Skin epidermis (tissue), 12 donors: ENCODE measurements around the gene LTO1.
"Not testable (repeated sequence)": the region's sequence is repeated elsewhere in the genome, so short reads cannot be mapped to it uniquely, and the experiment has no call there.

Source experiments
- H3K27ac ChIP-seq, 21 experiments: fragments of 200-600 bp; sonication (generic) in 11 of 21; one replicate each; pipeline ENCODE4 v1.5.0; 2020; ENCODE audit warnings: mild to moderate bottlenecking in 3 of 21, inconsistent platforms in 2 of 21, moderate library complexity in 2 of 21
- H3K4me3 ChIP-seq, 7 experiments: fragments of 200-600 bp; sonication (generic) in 2 of 7; one replicate each; pipeline ENCODE4 v1.5.0; 2020; ENCODE audit warnings: inconsistent platforms in 2 of 7, mild to moderate bottlenecking in 2 of 7, moderate library complexity in 1 of 7

LTO1 gene

DNA sequence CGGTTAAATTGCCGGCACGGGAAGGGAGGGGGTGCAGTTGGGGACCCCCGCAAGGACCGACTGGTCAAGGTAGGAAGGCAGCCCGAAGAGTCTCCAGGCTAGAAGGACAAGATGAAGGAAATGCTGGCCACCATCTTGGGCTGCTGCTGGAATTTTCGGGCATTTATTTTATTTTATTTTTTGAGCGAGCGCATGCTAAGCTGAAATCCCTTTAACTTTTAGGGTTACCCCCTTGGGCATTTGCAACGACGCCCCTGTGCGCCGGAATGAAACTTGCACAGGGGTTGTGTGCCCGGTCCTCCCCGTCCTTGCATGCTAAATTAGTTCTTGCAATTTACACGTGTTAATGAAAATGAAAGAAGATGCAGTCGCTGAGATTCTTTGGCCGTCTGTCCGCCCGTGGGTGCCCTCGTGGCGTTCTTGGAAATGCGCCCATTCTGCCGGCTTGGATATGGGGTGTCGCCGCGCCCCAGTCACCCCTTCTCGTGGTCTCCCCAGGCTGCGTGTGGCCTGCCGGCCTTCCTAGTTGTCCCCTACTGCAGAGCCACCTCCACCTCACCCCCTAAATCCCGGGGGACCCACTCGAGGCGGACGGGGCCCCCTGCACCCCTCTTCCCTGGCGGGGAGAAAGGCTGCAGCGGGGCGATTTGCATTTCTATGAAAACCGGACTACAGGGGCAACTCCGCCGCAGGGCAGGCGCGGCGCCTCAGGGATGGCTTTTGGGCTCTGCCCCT is 34.7 kb downstream of the LTO1 start:
- peak overlapping the region; percentile 60 to 86 (median 75) for H3K4me3 ChIP-seq
- peak overlapping the region in 20 of 21 experiments; percentile 52 to 93 (median 89) for H3K27ac ChIP-seq

DNA sequence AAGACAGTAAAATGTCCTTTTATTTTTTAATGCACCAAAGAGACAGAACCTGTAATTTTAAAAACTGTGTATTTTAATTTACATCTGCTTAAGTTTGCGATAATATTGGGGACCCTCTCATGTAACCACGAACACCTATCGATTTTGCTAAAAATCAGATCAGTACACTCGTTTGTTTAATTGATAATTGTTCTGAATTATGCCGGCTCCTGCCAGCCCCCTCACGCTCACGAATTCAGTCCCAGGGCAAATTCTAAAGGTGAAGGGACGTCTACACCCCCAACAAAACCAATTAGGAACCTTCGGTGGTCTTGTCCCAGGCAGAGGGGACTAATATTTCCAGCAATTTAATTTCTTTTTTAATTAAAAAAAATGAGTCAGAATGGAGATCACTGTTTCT is 35.3 kb downstream of the LTO1 start:
- Histone ChIP-seq H3K27ac (peak overlapping the region in 14 of 21 experiments; percentile 28 to 93 (median 91)), H3K4me3 (peak overlapping the region; percentile 60 to 86 (median 75))

DNA sequence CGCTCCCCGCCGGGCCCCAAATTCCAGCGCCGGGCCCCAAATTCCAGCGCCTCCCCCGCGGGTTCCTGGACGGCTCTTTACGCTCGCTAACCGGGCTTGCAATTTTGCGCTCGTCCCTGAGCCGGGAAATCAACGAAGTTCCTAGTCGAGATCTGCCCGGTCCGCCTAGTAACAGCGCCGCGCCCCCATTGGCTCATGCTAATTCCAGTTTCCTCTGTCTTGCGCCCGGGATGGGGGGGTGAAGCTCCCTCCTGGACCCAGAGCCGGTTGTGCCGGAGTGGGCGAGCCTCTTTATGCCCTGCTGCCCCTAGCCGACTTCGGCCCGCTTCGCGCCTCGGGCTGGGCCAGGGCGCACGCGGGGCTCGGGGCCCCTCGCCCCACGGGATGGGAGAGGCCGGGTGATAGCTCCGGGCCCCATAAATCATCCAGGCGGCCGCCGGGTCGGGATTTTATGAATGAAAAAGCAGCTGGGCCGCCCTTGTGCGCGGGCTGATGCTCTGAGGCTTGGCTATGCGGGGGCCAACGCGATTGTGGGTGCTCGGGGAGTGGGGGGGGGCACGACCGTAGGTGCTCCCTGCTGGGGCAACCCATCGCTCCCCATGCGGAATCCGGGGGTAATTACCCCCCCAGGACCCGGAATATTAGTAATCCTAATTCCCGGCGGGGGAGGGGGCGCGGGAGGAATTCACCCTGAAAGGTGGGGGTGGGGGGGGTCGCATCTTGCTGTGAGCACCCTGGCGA is 36.0 kb downstream of the LTO1 start:
- Histone ChIP-seq H3K27ac (peak overlapping the region; percentile 32 to 93 (median 78)), H3K4me3 (peak overlapping the region; percentile 40 to 84 (median 68))

DNA sequence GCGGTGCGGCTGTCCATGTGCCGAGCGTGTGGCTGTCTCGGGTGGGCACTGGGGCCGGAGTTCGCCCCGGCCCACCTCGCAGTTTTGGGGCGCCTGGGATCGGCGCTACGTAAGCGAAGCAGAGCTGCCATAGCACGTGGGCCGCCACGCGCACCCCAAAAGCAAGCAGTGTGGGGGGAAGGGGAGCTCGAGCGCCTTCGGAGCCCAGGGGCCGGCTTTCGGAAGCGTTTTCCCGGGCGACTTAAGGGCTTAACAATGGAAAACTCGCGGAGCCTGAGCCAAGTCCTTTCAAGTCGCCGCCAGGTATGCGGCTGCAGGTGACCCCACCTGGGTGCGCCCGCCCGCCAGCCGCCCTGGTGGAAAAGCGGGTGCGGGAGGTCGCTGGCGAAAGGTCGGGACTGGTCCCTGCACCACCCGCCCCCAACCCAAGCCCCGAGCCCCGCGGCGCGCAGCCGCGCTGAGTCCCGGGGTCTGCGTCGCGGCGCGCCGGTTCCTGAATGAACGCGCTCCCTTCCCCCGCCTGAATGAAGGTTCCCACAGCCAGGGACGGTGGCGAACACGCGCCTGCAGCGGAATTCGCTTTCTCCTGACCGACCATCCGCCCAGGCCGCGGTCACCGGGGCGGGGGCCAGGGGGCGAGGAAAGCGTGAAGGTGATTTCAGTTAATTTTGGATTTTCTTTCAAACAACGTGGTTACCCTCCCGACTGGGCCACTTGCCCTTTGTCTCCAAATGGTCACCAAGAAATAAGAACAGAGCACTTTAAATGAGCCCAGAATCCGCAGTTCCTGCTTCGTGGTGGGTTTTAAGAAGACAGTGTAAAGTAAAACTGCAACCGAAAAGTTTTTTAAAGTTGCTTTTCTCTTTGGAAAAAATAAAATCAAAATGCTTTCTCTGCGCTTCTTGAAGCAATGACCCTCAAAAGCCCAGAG is 36.9 kb downstream of the LTO1 start:
- H3K4me3 ChIP-seq, result peak overlapping the region; percentile 40 to 84 (median 68)
- H3K27ac ChIP-seq, result peak overlapping the region in 20 of 21 experiments; percentile 43 to 93 (median 78)

DNA sequence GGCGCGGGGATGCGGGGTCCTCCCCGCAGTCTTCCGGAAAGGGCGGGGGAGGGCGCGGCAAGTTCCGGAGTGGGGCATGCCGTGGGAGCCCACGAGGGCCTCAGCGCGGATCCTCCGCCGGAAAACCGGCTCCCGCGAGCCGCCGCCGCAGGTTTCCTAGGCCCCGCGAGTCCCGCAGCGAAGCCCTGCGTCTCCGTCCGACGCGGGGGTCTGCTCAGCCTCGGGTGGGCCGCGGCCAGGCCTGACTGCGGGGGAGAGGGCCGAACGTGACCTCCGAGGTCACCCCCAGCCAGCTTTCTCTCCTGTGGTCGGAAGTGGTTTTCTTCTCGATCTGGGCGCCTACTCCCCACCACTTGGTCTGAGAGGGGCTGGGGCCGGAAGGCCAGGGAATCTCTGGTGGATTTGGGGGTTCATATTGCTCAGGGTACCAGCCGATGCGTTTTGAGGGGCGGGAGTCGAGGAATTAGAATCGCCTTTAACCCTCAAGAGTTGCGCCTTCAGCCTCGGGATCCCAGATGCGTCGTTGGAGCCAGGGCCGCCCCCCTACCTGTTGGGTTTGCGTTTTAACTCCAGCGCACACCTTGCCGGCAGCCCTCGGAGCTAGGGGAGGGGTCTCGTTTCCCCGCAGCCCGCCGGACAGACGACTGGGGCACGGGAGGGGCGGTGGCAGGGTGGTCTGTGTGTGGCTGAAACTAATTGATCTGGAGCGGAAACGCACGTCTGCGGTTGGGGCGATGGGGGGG is 37.8 kb downstream of the LTO1 start:
- Histone ChIP-seq H3K27ac (peak overlapping the region in 18 of 21 experiments; percentile 43 to 93 (median 78)), H3K4me3 (peak overlapping the region in 6 of 7 experiments; percentile 40 to 84 (median 64))

DNA sequence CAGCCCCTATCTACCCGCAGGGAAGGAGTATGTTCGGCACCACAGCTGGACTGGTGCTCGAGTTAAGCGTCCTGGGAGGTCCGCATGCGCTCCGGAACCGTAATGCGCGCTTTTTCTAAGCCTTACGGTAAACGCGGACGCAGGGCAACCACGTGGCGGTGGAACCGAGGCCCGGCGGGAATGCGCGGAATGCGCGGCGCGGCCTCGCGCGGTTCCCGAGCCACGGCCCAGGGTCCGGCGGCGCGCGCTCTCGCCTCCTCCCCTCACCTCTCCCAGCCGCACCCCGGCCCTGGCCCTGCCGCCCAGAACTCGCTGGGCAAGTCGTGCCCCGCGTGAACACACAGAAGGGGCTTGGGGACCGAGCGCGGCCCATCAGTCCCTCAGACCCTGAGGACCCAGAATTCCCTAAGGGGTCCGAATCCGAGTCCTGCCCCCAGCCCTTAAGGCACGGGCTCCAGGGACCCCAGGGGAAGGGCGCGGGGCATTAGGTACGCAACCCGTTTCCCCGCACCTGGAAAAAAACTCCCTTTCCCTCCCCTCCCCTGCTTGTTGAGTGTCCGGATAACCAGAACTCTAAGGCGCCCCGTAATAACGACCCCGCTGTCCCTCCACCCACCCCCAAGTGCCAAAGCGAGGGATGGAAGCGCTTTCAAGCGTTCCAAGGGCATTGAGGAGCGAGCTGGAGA is 38.5 kb downstream of the LTO1 start:
- peak overlapping the region; percentile 12 to 78 (median 41) for H3K4me3 ChIP-seq
- peak overlapping the region in 14 of 21 experiments; percentile 31 to 93 (median 76) for H3K27ac ChIP-seq

DNA sequence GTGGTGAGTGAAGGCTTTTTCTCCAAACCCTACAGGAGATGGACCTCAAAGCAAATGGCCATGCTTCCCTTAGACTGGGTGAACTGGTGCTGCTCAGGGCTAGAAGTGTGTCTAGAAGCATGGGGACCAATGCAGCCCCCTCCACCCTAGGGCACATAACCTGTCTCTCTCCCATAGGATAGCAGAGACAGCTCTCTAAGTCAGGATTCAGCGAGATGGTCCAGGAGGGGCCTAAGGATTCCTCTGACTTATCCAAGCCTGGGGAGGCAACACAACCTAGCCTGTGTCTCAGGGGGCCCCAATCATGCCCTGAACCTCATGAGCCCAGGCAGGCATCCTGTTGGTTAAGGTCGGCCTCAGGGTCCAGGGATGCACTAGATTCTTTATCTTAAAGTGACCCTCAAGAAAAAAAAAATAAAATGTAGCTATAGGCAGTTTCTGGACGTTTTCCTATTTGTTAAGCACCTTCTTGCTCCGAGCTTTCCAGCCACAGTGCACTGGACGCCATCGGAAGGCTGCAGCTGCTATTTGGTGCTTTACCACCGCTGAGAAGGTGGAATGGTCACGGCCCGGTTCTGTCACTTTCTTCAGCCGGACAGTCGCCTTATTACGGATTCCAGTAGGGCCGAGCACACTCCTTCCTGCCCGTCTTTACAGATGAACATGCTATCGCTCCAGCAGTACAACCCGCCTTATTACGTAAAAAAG is 39.2 kb downstream of the LTO1 start:
- Histone ChIP-seq H3K27ac (peak overlapping the region in 2 of 21 experiments; percentile 75 to 93), H3K4me3 (peak overlapping the region in 3 of 7 experiments; percentile 40 to 78 (median 68))

DNA sequence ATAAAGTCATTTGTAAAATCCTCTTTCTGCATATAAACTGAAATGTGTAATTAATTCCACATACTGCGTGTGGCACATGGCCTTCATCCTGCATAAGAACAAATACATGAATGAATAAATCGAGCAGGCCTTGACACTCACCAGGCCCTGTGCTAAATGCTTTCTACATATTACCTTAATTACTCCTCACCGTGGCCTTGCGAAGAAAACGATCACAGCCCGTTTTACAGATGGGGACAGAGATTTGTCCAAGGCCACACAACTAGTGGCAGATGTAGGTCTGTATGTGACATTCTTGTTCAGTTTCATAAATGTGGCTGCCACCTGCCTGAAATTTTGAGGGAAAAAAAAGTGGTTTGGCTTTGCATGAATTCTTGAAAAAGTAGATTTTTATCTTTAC is 40.0 kb downstream of the LTO1 start:
- no peak overlapping the region for H3K4me3 ChIP-seq
- H3K27ac ChIP-seq, result no peak overlapping the region

DNA sequence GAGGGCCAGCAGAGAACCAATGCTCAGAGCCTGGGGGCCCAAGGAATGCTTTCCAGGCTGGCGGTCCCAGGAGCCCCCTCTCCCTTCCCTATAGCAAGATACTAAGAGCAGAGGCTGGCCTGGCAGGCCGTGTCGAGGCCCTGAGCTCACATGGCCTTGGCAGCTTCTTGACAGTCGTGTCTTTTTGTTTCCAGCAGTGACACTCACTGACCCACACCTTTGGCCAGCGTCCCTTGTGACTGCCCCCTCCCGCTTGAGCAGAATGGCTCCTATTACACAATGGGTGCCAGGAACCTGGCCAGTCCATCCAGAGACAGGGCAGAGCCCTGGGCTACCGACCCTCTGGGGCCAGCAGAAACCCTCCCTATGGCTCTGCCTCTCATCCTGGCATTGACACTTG is 40.6 kb downstream of the LTO1 start:
- Histone ChIP-seq H3K27ac (no peak overlapping the region), H3K4me3 (no peak overlapping the region)

DNA sequence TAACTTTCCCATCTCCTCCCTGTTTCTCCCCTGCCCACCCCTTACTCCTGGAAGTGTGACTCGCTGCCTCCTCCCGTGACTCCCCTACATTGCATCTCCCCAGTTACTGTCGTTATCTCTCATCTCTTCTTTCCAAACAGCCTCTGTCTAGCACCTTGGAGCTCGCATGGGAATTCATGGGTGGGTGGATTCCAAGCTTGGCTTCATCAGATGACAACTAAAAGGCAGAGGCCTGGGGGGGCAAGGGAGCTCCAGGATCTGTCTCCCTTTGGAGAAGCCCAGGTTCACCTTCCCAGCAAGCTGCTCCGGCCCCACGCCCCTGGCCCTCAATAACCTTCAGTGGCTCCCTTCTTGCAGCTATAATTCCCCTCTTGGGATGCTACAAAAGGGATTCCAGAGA is 41.1 kb downstream of the LTO1 start:
- H3K27ac ChIP-seq, result no peak overlapping the region
- H3K4me3 ChIP-seq, result no peak overlapping the region

DNA sequence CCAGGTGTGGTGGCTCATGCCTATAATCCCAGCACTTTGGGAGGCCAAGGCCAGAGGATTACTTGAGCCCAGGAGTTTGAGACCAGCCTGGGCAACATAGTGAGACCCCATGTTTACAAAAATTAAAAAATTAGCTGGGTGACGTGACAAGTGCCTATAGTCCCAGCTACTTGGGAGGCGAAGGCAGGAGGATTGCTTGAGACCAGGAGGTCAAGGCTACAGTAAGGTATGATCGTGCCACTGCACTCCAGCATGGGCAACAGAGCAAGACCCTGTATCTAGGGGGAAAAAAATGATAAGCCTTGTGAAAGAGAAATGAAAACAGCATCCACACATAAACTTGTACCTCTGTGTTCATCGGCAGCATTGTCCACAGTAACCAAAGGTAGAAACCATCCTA is 42.3 kb downstream of the LTO1 start:
- no peak overlapping the region for H3K4me3 ChIP-seq
- H3K27ac ChIP-seq, result no peak overlapping the region

DNA sequence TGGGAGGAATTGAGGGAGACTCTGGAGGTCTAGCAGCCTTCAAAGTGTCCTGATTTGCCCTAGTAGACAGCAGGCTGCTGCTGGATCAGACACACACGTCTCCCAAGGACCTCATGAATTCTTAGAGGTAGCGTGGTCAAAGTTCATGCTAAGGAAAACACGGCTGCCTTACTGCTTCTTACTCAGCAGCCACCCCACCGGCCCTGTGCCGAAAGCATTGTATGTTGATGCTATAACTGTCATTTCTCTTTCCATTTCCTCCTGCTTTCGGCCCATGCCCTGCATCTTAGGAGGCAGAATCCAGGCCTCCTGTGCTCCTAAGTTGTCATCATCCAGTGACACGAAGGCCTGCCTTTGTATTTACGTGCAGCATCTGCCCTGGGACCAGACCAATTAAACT is 44.7 kb downstream of the LTO1 start:
- Histone ChIP-seq H3K4me3 (no peak overlapping the region), H3K27ac (no peak overlapping the region)

DNA sequence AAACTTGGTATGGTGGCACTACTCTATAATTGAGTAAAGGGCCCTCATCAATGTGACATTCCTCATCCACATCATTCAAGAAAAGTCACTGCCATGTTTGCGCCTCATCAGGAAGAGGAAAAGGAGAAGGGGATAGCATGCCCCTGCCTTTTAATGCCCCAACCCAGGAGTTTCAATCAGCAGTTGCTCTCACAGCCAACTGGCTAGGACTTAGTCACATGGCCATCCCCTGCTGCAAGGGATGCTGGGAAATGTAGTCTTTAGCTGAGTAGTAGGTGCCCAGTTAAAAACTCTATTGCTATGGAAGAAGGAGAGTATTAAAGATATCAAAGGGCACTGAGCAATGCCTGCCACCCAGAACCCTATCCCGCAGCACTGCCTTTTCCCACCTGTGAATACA is 45.1 kb downstream of the LTO1 start:
- no peak overlapping the region for H3K27ac ChIP-seq
- no peak overlapping the region for H3K4me3 ChIP-seq

DNA sequence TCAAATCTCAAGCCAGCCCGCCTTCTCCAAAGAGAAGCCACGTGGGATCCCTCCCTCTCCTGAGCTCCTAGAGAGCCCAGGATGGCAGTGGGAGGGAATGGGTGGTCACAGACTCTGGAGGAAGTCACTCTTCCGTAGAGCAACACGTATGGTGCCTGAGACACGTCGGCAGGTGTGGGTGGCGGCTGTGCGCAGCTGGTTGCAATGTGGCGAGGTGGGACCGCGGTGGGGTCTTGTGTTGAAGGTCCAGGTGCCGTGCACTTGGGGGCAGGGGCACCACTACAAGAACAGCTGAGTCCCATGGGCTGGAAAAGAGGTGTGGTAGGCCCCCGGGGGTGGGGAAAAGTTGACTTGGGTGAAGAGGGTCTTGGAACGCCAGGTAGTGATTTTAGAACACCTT is 47.6 kb downstream of the LTO1 start:
- no peak overlapping the region for H3K27ac ChIP-seq

DNA sequence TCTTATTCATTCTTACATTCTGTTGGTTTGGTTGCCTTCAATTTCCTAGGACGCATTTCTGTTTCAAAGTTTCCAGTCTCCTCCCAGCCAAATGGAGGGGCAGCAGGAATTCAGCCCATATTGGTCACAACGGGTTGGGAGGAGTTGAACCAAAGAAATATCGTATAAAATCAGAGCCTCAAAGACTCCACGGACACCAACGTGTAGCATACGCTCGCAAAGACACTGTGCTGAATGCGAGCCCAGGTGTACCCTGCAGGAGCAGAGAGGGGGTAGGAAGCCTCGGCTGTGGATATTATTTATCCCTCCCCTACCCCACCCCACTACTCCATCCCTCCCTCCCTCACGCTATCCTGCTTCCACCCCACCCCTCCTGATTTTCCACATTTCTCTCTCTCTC is 49.7 kb downstream of the LTO1 start:
- Histone ChIP-seq H3K4me3 (no peak overlapping the region), H3K27ac (no peak overlapping the region)

More for the DNA sequence above, 47.6 kb downstream of the LTO1 start:
- H3K4me3 ChIP-seq, result no peak overlapping the region

DNA sequence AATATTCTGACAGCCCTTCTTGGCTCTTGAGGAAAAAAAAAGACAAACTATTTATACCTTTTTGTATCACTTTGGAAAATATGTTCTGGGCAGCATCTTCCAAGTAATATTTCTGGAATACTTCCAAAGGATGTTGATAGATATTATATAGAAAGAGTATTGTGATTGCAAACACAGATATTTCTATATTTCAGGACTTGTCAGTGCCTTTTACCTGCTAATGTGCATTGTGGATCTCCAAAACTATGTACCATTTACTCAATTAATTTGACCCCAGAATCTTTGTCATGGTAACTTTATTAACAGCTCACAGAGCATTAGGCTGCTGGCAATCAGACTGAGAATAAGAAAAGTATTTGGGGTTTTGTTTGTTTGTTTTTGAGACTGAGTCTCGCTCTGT is 50.9 kb downstream of the LTO1 start:
- Histone ChIP-seq H3K4me3 (no peak overlapping the region), H3K27ac (no peak overlapping the region)

DNA sequence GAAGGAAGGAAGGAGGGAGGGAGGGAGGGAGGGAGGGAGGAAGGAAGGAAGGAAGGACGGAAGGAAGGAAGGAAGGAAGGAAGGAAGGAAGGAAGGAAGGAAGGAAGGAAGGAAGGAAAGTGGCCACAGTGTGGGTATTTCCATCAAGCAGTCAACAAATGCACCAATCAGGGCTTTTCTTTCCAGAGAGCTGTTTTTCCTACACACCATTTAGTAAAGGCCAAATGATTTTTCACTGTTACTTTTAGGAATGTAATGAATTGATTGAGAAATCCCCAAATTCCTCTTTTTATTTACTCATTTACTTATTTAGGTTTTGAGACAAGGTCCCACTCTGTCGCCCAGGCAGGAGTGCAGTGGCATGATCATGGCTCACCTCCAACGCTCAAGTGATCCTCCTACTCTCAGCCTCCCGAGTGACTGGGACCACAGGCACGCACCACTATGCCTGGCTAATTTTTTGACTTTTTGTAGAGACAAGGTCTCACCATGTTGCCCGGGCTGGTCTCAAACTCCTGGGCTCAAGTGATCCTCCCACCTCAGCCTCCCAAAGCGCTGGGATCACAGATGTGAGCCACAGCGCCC is 53.0 kb downstream of the LTO1 start:
- not testable (repeated sequence) for H3K27ac ChIP-seq, H3K4me3 ChIP-seq
